ENCODE measurements around the gene TBC1D22A. TPM values are rescaled to one million over a fixed set of nuclear protein-coding genes. Genes with fewer than 3 reads are reported as not detected.

Gene TBC1D22A
- polyA plus RNA-seq, 1 of the 3 experiments (the other 2 are of a cell fraction), result 16.5 TPM

- 94% methylated on average over 9 of the region's 9 CpGs for WGBS (ENCODE audit: low lambda C conversion rate)
- no peak for TF ChIP-seq TEAD4 (IDR thresholded peaks at IDR 0.05; ENCODE audit: borderline replicate concordance, insufficient read depth)
- TF ChIP-seq CTCF (IDR thresholded peaks at IDR 0.05), result no peak
- TF ChIP-seq USF2 (IDR thresholded peaks at IDR 0.05; ENCODE audit: borderline replicate concordance, low read depth, low read length), result no peak
- TF ChIP-seq FOSL2 (IDR thresholded peaks at IDR 0.05; ENCODE audit: borderline replicate concordance, low read depth), result no peak
- no peak for TF ChIP-seq RAD21 (IDR thresholded peaks at IDR 0.05; ENCODE audit: low read length)
- no peak for TF ChIP-seq NRF1 (IDR thresholded peaks at IDR 0.05; ENCODE audit: low read depth, low read length)
- TF ChIP-seq PBX3 (IDR thresholded peaks at IDR 0.05), result no peak
- TF ChIP-seq POLR2AphosphoS5 (IDR thresholded peaks at IDR 0.05; ENCODE audit: low read depth, low read length), result no peak
- TF ChIP-seq IRF3 (IDR thresholded peaks at IDR 0.05; ENCODE audit: low read depth, low read length), result no peak
- no peak for TF ChIP-seq MEF2A (IDR thresholded peaks at IDR 0.05; ENCODE audit: borderline replicate concordance, low read depth)
- no peak for TF ChIP-seq ZBTB33 (IDR thresholded peaks at IDR 0.05; ENCODE audit: borderline replicate concordance, low read depth)
- no peak for TF ChIP-seq USF1 (IDR thresholded peaks at IDR 0.05; ENCODE audit: borderline replicate concordance, low read depth)
- TF ChIP-seq GABPA (IDR thresholded peaks at IDR 0.05; ENCODE audit: low read depth), result no peak
- TF ChIP-seq REST (IDR thresholded peaks at IDR 0.05; ENCODE audit: low read depth, low read length), result no peak
- TF ChIP-seq SIN3A (IDR thresholded peaks at IDR 0.05; ENCODE audit: borderline replicate concordance, low read depth, low read length), result no peak
- TF ChIP-seq EP300 (IDR thresholded peaks at IDR 0.05; ENCODE audit: borderline replicate concordance in 1 of 2, low read depth in 1 of 2, low read length in 1 of 2), result no peak
- TF ChIP-seq RFX5 (IDR thresholded peaks at IDR 0.05; ENCODE audit: low read length), result no peak
- TF ChIP-seq FOXJ3 (CRISPR knock-in tag; IDR thresholded peaks at IDR 0.05), result no peak
- POLR2A ChIA-PET, result no interaction called here
- no peaks in the 10 kb centered on the region for H3K9me2 ChIP-seq
- H2AFZ ChIP-seq (ENCODE audit: low read depth), result no peak overlapping the region
- H3K27ac ChIP-seq (ENCODE audit: low read depth in 2 of 2, low read length in 1 of 2), result no peak overlapping the region
- H3K4me3 ChIP-seq (ENCODE audit: low read depth in 2 of 2, low read length in 1 of 2), result no peak overlapping the region
- H3K79me2 ChIP-seq (ENCODE audit: insufficient read depth), result no peaks in the 10 kb centered on the region
- H3F3A ChIP-seq (replicated peaks; ENCODE audit: insufficient read depth), result no peaks in the 10 kb centered on the region
- H3K4me2 ChIP-seq, result no peak overlapping the region
- no peaks in the 10 kb centered on the region; a peak in 1 of 4 replicates for H3K4me1 ChIP-seq (ENCODE audit: control insufficient read depth in 1 of 2, insufficient read depth in 2 of 2, low read depth in 1 of 2, low read length in 1 of 2)
- CTCF ChIA-PET, result interaction anchor here (0.7 to 1.6 kb wide), 2 partner anchors 12 to 209 kb away, joined by 3 to 4 read pairs; no protein-coding TSS in a partner anchor
- H3K9ac ChIP-seq, result no peak overlapping the region
- no peak for DNase-seq
- no peaks in the 10 kb centered on the region for H3K27me3 ChIP-seq (ENCODE audit: insufficient read depth)
- peaks cover 0 to 10% of the 10 kb centered on the region in 2 experiments for H3K36me3 ChIP-seq (replicated peaks in 1 of 2; ENCODE audit: control insufficient read depth in 1 of 2, insufficient read depth in 2 of 2, low read length in 1 of 2)
- no peaks in the 10 kb centered on the region for H4K20me1 ChIP-seq (ENCODE audit: insufficient read depth)
- no peaks in the 10 kb centered on the region for H3K9me3 ChIP-seq
Observed at GRCh38 chr22:47001288-47001687, 238.8 kb downstream of the TBC1D22A start.
